Gastrocnemius medialis (tissue), 4 donors: ENCODE measurements around the gene FLT4.

ENCODE experiments used
- POLR2A ChIP-seq, 2 donors: fragments of 450-650 bp; IDR thresholded peaks; one replicate each; pipeline ENCODE4 v1.6.1; 2017; ENCODE audit warnings: antibody characterized with exemption in 2 of 2, mild to moderate bottlenecking in 2 of 2, moderate library complexity in 2 of 2
- TF ChIP-seq, protein P1 (sequence below), 5 experiments: fragments of 450-650 bp in 3 of 5; fragments of 200-600 bp in 2 of 5; sonication (generic) in 2 of 5; IDR thresholded peaks in 4 of 5; conservative IDR thresholded peaks in 1 of 5; 1 replicate in 4 of 5; 2 replicates in 1 of 5; pipeline ENCODE4 v1.5.1; 2016 to 2019; ENCODE audit warnings: antibody characterized with exemption in 5 of 5, mild to moderate bottlenecking in 3 of 5, moderate library complexity in 3 of 5

DNA sequence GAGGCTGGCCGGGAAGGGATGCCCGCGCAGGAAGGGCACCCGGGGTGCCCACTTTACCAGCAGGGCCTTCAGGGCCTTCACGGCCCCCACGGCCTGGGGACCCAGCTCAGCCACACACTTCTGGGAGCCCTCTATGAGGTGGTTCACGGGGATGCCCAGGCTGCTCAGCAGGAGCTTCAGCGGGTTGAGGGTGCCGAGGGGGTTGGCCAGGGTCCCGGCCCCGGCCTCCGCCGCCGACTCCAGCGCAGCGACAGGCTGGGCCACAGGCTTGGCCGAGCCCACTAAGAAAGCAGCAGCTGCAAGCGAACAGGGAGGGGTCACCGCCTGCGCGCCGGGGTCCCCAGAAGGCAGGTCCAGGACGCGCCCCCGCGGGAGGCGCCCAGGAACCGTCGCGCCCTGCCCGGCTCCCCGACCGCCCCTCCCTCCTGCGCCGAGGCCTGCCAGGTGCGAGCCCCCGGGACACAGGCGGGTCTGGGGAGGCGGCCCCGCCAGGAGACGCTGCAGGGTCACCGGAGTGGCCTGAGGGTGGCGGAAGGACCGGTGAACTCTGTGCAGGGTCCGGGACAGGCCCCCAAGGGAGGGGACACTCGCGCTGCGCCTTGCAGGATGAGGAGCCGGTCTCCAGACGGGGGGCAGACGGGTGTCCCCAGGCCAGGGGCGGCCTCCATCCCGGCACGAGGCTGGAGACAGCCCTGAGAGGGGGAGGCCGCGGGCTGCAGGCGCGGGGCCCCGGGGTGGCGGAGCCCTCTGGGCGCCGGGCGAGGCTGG is 58.7 kb downstream of the FLT4 start:
- TF ChIP-seq, protein P1, sequence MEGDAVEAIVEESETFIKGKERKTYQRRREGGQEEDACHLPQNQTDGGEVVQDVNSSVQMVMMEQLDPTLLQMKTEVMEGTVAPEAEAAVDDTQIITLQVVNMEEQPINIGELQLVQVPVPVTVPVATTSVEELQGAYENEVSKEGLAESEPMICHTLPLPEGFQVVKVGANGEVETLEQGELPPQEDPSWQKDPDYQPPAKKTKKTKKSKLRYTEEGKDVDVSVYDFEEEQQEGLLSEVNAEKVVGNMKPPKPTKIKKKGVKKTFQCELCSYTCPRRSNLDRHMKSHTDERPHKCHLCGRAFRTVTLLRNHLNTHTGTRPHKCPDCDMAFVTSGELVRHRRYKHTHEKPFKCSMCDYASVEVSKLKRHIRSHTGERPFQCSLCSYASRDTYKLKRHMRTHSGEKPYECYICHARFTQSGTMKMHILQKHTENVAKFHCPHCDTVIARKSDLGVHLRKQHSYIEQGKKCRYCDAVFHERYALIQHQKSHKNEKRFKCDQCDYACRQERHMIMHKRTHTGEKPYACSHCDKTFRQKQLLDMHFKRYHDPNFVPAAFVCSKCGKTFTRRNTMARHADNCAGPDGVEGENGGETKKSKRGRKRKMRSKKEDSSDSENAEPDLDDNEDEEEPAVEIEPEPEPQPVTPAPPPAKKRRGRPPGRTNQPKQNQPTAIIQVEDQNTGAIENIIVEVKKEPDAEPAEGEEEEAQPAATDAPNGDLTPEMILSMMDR (IDR thresholded peaks at IDR 0.05 in 4 of 5, conservative IDR thresholded peaks at IDR 0.05 in 1 of 5) = no peak
- TF ChIP-seq POLR2A (IDR thresholded peaks at IDR 0.05) = no peak
